ENCODE data around the gene TTC9.

TTC9 gene

DNA sequence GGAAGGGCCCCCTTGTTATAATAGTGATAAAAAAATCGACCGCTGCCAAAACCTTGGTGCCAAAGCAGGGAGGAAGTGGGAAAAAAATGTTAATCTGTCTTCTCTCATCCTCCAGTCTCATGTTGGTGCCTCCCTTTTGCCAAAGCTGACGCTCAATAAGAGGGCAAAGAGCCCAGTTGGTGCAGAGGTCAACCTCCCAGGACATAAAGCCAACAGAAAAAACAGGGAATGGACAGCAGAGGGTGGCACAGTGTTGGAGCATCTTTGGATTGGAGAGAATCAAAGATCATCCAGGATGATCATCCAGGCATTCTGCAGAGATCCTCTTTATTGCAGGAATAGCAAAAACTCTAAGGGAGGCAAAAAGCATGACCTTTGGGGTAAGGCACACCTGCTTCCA is 9.8 kb upstream of the TTC9 start:
- no peak overlapping the region for H3K27ac Mint-ChIP-seq
- H3K4me1 Mint-ChIP-seq (ENCODE audit: low read depth), result peaks cover 7% of the 10 kb centered on the region
- peaks cover 5% of the 10 kb centered on the region for H3K9me3 Mint-ChIP-seq (ENCODE audit: low read depth)

DNA sequence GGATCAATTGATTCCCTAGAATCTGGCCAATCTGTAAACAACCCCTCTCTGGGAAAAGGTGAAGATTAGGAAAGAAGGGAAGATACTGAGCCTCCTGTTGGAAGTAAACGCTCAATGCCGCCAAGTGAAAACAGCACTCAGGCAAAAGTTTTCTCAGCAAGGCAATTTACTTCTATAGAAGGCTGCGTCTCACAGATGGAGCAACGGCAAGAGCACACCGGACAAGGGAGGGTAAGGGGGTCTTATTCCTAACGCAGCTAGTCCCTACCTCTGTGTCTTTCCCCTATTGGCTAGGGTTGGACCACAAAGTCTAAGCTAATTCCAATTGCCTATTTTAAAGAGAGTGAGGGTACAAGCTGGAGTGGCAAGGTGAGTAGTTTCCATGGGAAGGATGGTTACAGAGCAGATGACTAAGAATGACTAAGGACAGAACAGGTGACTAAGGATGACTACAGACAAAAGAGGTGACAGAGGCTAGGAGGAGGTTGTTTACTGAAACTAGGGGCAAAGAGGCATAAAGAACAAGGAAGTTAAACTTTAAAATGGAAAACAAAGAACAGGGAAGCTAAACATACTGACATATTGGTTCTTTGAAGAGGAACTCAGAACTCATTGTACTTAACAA is 5.6 kb upstream of the TTC9 start:
- Mint-ChIP-seq H3K4me1 (ENCODE audit: low read depth) (peaks cover 23% of the 10 kb centered on the region), H3K9me3 (ENCODE audit: low read depth) (peaks cover 5% of the 10 kb centered on the region), H3K27me3 (no peaks in the 10 kb centered on the region), H3K4me3 (no peak overlapping the region), H3K36me3 (peaks cover 10% of the 10 kb centered on the region), H3K27ac (peak overlapping the region; percentile 35)

More for the DNA sequence above, 9.8 kb upstream of the TTC9 start:
- Mint-ChIP-seq H3K4me3 (no peak overlapping the region), H3K27me3 (no peaks in the 10 kb centered on the region), H3K36me3 (peaks cover 23% of the 10 kb centered on the region)

DNA sequence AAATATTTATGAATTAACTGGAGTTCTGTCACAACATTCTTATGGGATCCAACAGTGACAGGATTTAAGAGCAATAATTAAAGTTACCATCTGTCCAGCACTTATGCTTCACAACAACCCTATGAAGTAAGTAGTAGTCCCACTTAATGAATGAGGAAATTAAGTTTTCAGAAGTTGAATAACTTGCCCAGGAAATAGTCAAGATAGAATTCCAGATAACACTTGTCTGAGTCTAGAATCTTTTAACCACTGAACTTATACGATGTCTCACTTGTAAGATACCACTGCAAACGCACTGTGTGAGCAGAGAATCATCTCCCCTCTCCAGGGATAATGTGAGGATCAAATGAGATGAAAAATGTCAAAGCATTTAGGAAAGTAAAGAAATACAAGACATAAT is 3.3 kb upstream of the TTC9 start:
- H3K4me3 Mint-ChIP-seq, result no peak overlapping the region
- H3K36me3 Mint-ChIP-seq, result peaks cover 10% of the 10 kb centered on the region
- no peak overlapping the region for H3K27ac Mint-ChIP-seq
- H3K9me3 Mint-ChIP-seq (ENCODE audit: low read depth), result peaks cover 5% of the 10 kb centered on the region
- H3K27me3 Mint-ChIP-seq, result no peaks in the 10 kb centered on the region
- H3K4me1 Mint-ChIP-seq (ENCODE audit: low read depth), result peaks cover 31% of the 10 kb centered on the region

DNA sequence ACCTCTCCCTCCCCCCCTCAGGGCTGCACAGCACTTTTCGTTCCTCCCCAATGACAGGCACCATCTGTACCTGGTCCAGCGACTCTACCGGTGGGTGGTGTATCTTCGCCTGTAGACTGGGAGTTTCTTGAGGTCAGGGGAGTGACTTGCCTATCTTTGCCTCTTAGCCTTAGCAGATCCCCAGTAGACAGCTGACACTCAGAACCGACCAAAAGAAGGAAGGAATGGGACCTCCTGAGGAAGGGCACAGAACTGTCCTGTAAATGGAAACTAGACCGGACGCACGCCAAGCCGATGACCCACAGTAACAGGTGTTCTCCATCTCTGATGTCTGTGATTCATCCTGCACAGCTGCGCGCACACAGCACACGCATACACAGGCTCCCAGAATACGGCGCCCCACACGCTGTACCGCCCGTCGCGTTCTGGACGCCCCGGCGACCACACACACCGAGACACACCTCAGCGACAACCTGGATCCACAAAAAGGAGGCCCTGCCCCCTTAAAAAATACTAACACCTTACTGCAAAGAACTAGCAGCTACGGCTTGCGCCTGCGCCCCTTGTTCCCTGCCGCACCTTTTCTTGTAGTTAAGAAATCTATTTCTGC is 673 bp upstream of the TTC9 start:
- H3K36me3 Mint-ChIP-seq, result no peaks in the 10 kb centered on the region
- H3K27ac Mint-ChIP-seq, result peak overlapping the region; percentile 96
- peaks cover 54% of the 10 kb centered on the region for H3K4me1 Mint-ChIP-seq (ENCODE audit: low read depth)
- no peaks in the 10 kb centered on the region for H3K27me3 Mint-ChIP-seq
- H3K9me3 Mint-ChIP-seq (ENCODE audit: low read depth), result peaks cover 4% of the 10 kb centered on the region
- H3K4me3 Mint-ChIP-seq, result peak overlapping the region; percentile 98

DNA sequence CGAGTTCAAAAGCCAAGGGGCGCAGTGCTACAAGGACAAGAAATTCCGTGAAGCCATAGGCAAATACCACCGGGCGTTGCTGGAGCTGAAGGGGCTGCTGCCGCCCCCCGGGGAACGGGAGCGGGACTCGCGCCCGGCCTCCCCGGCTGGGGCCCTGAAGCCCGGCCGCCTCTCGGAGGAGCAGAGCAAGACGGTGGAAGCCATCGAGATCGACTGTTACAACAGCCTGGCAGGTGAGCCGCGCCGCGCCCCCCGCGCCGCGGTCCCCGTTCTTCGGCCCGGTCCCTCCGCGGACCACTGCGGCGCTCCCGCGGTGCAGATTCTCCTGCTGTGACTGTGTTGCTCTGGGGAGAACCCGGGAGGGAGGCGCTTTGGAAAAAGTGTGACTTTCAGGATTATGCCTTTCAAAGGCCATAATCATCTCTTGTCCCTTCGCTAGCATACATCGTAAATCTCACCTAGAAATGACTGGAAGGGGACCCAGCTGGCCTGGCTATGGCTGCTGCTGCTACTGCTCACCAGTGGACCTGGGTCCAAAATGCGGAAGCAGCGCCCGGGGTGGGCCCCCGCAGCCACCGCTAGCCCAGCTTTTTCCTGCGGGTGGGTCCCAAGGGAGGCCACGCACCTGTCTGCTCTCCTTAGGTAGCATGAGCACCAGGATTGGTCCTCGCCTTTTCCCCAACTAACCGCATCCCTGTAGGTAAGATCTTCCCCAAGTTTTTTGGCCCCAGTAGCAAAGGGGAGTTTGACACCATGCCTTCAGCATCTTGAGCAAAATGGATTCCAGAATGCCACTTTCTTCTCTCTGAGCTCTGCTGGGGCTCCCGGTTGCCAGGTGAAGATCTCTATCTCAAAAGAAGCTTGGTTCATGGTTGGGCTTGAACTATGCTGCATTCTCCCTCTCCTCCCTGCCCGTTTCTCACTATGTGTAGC is 853 bp downstream of the TTC9 start:
- no peaks in the 10 kb centered on the region for H3K27me3 Mint-ChIP-seq
- H3K4me1 Mint-ChIP-seq (ENCODE audit: low read depth), result peaks cover 61% of the 10 kb centered on the region
- no peaks in the 10 kb centered on the region for H3K36me3 Mint-ChIP-seq
- no peaks in the 10 kb centered on the region for H3K9me3 Mint-ChIP-seq (ENCODE audit: low read depth)
- peak overlapping the region; percentile 95 for H3K27ac Mint-ChIP-seq
- peak overlapping the region; percentile 93 for H3K4me3 Mint-ChIP-seq

DNA sequence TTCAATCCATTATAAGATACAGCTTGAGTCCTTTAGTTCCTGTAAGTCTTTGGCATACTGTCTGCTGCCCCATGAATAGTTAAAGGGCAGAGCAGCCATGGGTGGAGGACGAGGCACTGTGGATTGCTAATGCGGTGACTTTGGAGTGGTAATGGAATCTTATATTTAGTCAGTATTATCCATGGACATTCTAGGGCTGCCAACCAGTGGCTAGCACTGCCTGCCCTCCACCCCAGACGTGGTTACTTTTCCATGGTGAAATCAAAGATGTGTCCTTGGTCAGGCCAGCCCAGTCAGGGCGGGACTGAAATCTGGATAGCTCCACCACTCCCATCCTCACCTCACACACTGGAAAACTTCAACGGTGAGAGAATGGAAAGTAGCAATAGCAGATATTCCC is 2.3 kb downstream of the TTC9 start:
- H3K4me3 Mint-ChIP-seq, result peak overlapping the region; percentile 93
- peak overlapping the region; percentile 95 for H3K27ac Mint-ChIP-seq
- peaks cover 70% of the 10 kb centered on the region for H3K4me1 Mint-ChIP-seq (ENCODE audit: low read depth)
- no peaks in the 10 kb centered on the region for H3K27me3 Mint-ChIP-seq
- peaks cover 2% of the 10 kb centered on the region for H3K36me3 Mint-ChIP-seq
- H3K9me3 Mint-ChIP-seq (ENCODE audit: low read depth), result no peaks in the 10 kb centered on the region

DNA sequence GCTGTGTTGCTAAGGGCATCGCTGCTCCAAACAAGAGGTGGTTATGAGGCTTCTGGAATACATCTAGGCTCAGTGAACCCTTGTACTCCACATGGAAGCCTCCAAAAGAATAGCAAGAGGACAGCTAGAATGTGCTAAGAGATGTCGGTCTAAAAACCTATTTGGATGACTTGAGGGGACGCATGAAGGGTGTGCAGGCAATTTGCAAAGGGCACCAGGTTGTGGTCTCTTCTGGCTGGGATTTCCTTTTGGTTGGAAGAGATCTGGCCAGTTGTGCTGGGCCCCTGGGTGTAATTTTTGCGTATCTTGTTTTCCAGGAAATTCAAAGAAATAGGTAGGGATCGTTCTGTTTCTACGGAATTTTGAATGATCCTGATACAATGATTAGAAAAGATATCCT is 4.2 kb downstream of the TTC9 start:
- Mint-ChIP-seq H3K36me3 (peaks cover 6% of the 10 kb centered on the region), H3K4me3 (peak overlapping the region; percentile 75), H3K27me3 (no peaks in the 10 kb centered on the region), H3K9me3 (ENCODE audit: low read depth) (no peaks in the 10 kb centered on the region), H3K27ac (peak overlapping the region; percentile 91), H3K4me1 (ENCODE audit: low read depth) (peaks cover 78% of the 10 kb centered on the region)

DNA sequence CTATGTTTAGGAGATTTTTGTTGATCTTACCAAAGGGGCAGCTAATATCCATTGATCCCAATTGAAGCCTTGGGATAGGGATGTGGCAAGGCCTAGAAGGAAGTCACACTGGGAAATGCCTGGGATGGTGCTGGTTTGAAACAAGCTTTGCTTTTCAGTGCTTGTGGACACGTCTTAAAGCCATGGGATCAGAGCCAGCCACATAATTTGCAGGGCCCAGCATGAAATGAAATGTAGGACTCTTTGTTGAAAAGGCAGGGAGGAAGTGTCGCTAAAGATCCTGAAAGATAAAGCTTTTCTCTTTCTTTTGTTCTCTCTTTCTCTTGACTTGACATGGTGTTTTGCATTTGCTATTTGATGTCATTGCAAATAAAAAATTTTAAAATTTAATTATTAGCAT is 5.0 kb downstream of the TTC9 start:
- Mint-ChIP-seq H3K4me1 (ENCODE audit: low read depth) (peaks cover 80% of the 10 kb centered on the region), H3K27ac (peak overlapping the region; percentile 91), H3K9me3 (ENCODE audit: low read depth) (no peaks in the 10 kb centered on the region), H3K36me3 (peaks cover 8% of the 10 kb centered on the region), H3K4me3 (peak overlapping the region; percentile 75), H3K27me3 (no peaks in the 10 kb centered on the region)

DNA sequence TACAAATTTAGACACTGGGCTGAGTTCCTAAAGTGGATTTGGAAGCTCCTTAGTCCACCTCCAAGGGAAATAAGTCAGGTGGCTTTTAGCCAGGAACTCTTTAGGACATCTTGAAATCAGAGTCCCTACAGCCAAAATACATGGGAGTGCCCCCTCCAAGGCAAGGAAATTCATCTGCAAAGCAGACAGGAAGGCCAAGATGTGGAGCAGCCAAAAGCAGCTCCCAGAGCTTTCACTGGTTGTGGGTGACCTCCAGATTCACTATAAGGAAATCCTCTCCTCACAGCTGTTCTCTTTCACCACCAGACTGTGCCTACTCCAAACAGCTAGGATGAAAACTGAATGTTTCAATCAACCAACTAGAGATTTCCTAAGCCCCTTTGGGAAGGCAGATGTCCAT is 6.6 kb downstream of the TTC9 start:
- Mint-ChIP-seq H3K27me3 (no peaks in the 10 kb centered on the region), H3K27ac (peak overlapping the region; percentile 47)

DNA sequence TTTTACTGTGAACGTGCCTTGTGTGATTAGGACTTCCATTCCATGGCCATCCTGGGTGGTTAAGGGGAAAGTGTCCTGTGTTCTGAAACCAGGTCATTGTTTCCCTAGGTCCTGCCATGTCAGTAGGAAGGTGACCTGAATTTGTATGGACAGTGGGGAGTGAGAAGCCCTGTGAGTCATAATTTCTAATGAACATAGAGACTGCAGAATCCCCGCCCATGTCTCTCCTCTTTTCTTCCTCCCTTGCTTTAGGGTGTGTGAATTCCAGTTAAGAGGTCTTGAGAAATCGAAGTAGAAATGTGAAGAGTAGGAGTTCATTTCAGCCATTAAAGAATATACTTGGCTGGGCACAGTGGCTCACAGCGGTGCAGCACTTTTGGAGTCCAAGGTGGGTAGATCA is 8.1 kb downstream of the TTC9 start:
- Mint-ChIP-seq H3K36me3 (peaks cover 11% of the 10 kb centered on the region), H3K4me1 (ENCODE audit: low read depth) (peaks cover 90% of the 10 kb centered on the region), H3K27me3 (no peaks in the 10 kb centered on the region), H3K27ac (peak overlapping the region; percentile 74), H3K9me3 (ENCODE audit: low read depth) (no peaks in the 10 kb centered on the region), H3K4me3 (no peak overlapping the region)

More for the DNA sequence above, 6.6 kb downstream of the TTC9 start:
- H3K4me3 Mint-ChIP-seq, result no peak overlapping the region
- H3K4me1 Mint-ChIP-seq (ENCODE audit: low read depth), result peaks cover 92% of the 10 kb centered on the region
- H3K36me3 Mint-ChIP-seq, result peaks cover 11% of the 10 kb centered on the region
- H3K9me3 Mint-ChIP-seq (ENCODE audit: low read depth), result no peaks in the 10 kb centered on the region

DNA sequence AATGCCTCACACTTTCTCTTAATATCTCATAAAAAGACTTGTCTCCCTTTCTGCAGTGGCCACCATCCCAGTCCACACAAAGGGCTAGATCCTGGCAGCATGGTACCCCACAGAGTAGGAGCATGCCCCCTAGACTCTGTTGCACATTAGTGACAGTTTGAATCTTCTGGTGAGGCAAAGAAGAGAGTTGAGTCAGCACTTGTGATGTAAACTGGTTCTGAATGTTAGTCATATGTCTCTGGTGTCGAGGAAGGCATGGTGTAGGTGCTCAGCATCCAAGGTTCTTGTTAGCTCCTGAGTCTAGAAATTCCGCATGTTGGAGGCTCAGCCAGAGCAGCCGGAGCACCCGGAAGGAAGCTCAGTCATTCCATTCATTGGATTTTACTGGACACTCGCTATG is 9.8 kb downstream of the TTC9 start:
- Mint-ChIP-seq H3K27me3 (no peaks in the 10 kb centered on the region), H3K27ac (peak overlapping the region; percentile 86), H3K9me3 (ENCODE audit: low read depth) (no peaks in the 10 kb centered on the region), H3K4me3 (no peak overlapping the region), H3K36me3 (peaks cover 11% of the 10 kb centered on the region), H3K4me1 (ENCODE audit: low read depth) (peaks cover 90% of the 10 kb centered on the region)

DNA sequence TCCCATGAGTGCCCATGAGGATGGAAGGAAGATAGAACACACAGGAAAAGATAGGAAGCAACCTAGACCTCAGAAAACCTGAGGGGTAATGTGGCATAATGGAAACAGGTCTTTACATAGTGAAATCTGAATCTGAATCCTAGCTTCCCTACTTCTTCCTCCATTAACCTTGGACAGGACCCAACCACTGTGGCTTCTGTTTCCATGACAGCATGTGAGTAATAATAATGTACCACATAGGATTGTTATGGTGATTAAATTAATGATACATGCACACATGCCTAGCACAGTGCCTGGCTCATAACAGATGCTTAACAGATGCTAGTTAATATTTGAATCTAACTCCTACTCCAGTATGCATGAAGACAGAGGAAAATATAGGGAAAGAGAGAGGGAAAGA is 11.2 kb downstream of the TTC9 start:
- Mint-ChIP-seq H3K27ac (peak overlapping the region; percentile 86), H3K4me3 (peak overlapping the region; percentile 36), H3K27me3 (no peaks in the 10 kb centered on the region), H3K4me1 (ENCODE audit: low read depth) (peaks cover 88% of the 10 kb centered on the region), H3K36me3 (peaks cover 13% of the 10 kb centered on the region), H3K9me3 (ENCODE audit: low read depth) (no peaks in the 10 kb centered on the region)

DNA sequence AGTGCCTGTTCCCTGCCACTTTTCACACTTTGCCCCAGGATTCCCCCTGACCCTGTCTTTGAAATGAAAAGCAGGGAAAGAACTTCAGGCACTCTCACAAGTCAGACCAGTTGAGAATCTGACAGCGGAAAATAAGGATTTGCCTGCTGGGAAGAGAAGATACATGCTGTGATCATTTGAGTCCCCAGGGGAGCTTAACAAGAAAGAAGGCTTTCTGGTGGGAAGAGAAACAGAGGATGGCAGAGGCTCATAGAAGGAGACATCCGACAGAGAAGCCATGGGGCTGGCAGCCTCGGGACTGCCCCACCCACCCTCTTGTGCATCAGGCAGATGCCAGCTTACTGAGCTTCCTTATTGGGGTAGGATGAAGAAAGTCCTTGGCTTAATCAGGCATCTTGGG is 11.9 kb downstream of the TTC9 start:
- H3K36me3 Mint-ChIP-seq, result peaks cover 12% of the 10 kb centered on the region
- no peaks in the 10 kb centered on the region for H3K9me3 Mint-ChIP-seq (ENCODE audit: low read depth)
- H3K4me1 Mint-ChIP-seq (ENCODE audit: low read depth), result peaks cover 88% of the 10 kb centered on the region
- no peaks in the 10 kb centered on the region for H3K27me3 Mint-ChIP-seq
- peak overlapping the region; percentile 86 for H3K27ac Mint-ChIP-seq
- peak overlapping the region; percentile 36 for H3K4me3 Mint-ChIP-seq

DNA sequence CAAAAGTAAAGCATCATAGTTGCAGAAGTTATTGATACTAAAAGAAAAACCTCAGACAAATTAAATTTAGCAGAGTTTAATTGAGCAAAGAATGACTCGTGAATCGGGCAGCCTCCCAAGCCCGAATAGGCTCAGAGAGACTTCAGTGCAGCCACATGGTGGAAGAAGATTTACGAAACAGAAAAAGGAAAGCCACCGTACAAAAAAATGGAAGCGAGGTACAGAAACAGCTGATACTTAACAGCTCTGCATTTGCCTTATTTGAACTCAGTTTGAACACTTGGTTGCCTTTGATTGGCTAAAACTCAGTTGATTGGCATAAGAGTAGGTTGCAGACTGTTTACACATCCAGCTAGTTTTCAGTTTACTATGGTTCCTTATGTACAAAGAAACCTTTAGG is 12.9 kb downstream of the TTC9 start:
- peaks cover 11% of the 10 kb centered on the region for H3K36me3 Mint-ChIP-seq
- H3K27me3 Mint-ChIP-seq, result no peaks in the 10 kb centered on the region
- H3K27ac Mint-ChIP-seq, result peak overlapping the region; percentile 92
- no peaks in the 10 kb centered on the region for H3K9me3 Mint-ChIP-seq (ENCODE audit: low read depth)
- peak overlapping the region; percentile 88 for H3K4me3 Mint-ChIP-seq
- H3K4me1 Mint-ChIP-seq (ENCODE audit: low read depth), result peaks cover 88% of the 10 kb centered on the region

All from activated naive CD8-positive, alpha-beta T cell (primary cell).